ENCODE data around the gene EML6. TPM values are rescaled to one million over a fixed set of nuclear protein-coding genes. Genes with fewer than 3 reads are reported as not detected.

Gene EML6
- total and polyA plus RNA-seq, 2 of the 8 experiments (the other 6 are each of a cell fraction or from before 2014, with no cell fraction given): 1.2 to 1.6 TPM

DNA sequence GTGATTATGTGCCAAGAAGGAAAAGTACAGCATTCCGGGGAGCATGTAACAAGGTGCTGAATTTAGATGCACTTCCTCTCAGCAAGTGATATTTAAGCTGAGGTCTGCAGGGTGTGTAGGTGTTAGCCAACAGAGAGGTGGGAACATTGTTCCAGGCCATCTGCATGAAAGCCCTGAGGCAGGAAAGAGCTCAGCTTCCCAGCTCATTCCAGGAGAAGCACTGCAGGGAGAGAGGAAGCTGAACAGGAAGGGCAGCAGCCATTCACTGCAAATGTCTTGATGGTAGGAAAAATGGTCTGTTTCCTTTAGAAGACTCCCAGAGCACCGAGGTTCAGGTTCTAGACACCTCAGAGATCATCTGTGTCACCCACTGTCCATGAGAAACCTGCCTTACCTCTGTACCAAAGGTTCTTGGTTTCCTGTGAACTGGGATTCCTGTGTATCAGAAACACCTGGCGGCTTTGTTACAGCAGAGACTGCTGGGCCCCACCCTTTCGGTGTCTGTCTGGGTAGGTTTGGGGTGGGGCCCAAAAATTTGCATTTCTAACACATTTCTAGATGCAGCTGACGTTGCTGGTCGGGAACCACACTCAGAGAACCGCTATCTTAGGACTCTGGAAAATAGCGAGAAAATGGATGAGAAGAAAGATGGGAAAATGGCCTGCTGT, 242.8 kb downstream of the EML6 start (continued):
- TF ChIP-seq SAP30 (IDR thresholded peaks at IDR 0.05; ENCODE audit: insufficient read depth, insufficient replicate concordance, low read length) (no peak), SP2 (IDR thresholded peaks at IDR 0.05; ENCODE audit: low read length) (no peak), TCF12 (IDR thresholded peaks at IDR 0.05; ENCODE audit: low read depth, low read length) (no peak), MAX (IDR thresholded peaks at IDR 0.05) (no peak), CHD7 (IDR thresholded peaks at IDR 0.05; ENCODE audit: insufficient replicate concordance, low read length) (no peak), TAF7 (optimal IDR thresholded peaks at IDR 0.05; ENCODE audit: borderline replicate concordance, low read depth, low read length) (no peak)
